DND-41 (cell line): ENCODE results near the gene NEDD4L.

Experiments used
- ATAC-seq: fragments of 200-7000 bp; cut with Tn5 transposase; 3 replicates; pipeline ENCODE4 v1.9.1; 2021; ENCODE audit warnings: low read depth; ENCODE audit not compliant: insufficient read depth
- DNase-seq: peaks from one replicate; pipeline ENCODE4 v3.0.0-alpha.2; 2020
- H2AFZ ChIP-seq: 2 replicates; pipeline ENCODE4 v1.6.0; 2012; ENCODE audit warnings: low read depth, low read length
- H3K27ac ChIP-seq: 2 replicates; pipeline ENCODE4 v1.5.1; 2012; ENCODE audit warnings: low read length, inconsistent platforms
- H3K27me3 ChIP-seq: fragments of 200-600 bp; sonication (generic); 2 replicates; pipeline ENCODE4 v1.6.0; 2012; ENCODE audit warnings: low read length, mild to moderate bottlenecking, inconsistent platforms; ENCODE audit not compliant: insufficient read depth, poor library complexity
- H3K36me3 ChIP-seq: 2 replicates; pipeline ENCODE4 v1.5.1; 2012; ENCODE audit warnings: low read length, inconsistent platforms; ENCODE audit not compliant: insufficient read depth
- H3K4me1 ChIP-seq: 2 replicates; pipeline ENCODE4 v1.5.1; 2012; ENCODE audit warnings: mild to moderate bottlenecking, low read length; ENCODE audit not compliant: insufficient read depth
- H3K4me2 ChIP-seq: 2 replicates; pipeline ENCODE4 v1.6.0; 2012; ENCODE audit warnings: mild to moderate bottlenecking, moderate library complexity, low read length, inconsistent platforms; ENCODE audit not compliant: insufficient read depth
- H3K4me3 ChIP-seq, 2 experiments: fragments of 200-600 bp in 1 of 2; shearing (Covaris generic) in 1 of 2; 2 replicates each; pipeline ENCODE4 v1.5.1; 2012 to 2016; ENCODE audit warnings: inconsistent platforms in 2 of 2, low read length in 2 of 2, mild to moderate bottlenecking in 2 of 2, low read depth in 1 of 2, moderate library complexity in 1 of 2
- H3K79me2 ChIP-seq: 2 replicates; pipeline ENCODE4 v1.6.0; 2012; ENCODE audit warnings: low read length, inconsistent platforms; ENCODE audit not compliant: insufficient read depth
- H3K9ac ChIP-seq: 2 replicates; pipeline ENCODE4 v1.6.0; 2012; ENCODE audit warnings: low read depth, mild to moderate bottlenecking, inconsistent platforms, low read length, moderate library complexity
- H3K9me3 ChIP-seq: 2 replicates; pipeline ENCODE4 v1.5.1; 2012; ENCODE audit warnings: low read length, moderate library complexity, mild to moderate bottlenecking, inconsistent platforms; ENCODE audit not compliant: insufficient read depth, severe bottlenecking
- H4K20me1 ChIP-seq: 2 replicates; pipeline ENCODE4 v1.6.0; 2012; ENCODE audit warnings: low read length; ENCODE audit not compliant: insufficient read depth
- EZH2 ChIP-seq: IDR thresholded peaks from 3 replicates; pipeline ENCODE4 v1.6.1; 2012; ENCODE audit warnings: borderline replicate concordance, low read depth, mild to moderate bottlenecking, moderate library complexity, low read length, inconsistent platforms; ENCODE audit not compliant: severe bottlenecking
- TF ChIP-seq, protein P1 (sequence below): IDR thresholded peaks from 2 replicates; pipeline ENCODE4 v1.5.1; 2012; ENCODE audit warnings: borderline replicate concordance, low read length, moderate library complexity, mild to moderate bottlenecking; ENCODE audit not compliant: poor library complexity, severe bottlenecking; ENCODE audit errors: extremely low read depth

Gene NEDD4L

DNA sequence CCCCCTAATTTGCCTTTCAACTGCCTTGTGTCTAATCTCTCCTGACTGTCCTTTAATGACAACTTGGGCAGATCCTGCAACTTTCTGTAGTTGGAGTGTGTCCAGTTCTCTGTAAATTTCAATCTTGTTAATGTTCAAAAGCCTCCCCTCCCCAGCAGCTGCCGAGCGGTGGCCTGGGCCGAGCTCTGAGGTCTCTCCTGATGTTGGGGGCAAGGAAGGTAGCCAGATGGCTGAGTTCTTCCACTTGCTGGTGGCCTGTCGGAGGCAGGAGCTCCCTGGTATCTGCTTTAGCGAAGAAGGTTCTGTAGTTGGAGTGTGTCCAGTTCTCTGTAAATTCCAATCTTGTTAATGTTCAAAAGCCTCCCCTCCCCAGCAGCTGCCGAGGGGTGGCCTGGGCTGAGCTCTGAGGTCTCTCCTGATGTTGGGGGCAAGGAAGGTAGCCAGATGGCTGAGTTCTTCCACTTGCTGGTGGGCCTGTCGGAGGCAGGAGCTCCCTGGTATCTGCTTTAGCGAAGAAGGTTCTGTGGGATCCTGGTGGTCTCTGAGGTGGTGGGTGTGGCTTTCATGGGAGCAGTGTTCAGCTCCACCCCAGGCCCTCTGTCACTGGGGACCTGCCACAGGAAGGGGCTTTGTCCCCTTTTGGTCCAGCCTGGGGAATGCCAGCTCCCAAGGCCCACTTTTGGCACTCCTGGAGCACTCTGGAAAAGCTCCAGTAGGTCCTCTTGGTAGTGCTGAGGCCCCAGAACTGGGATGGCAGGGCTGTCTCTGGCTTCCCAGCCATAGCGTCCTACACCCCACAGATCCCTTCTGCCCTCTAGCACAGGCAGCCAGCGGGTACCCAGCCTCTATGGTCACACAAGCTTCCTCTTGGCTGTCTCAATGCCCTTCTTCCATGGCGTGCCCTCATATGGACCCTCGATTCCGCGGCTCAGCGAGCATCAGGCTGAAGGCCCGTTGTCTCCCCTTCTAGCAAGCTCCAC, 373.0 kb downstream of the NEDD4L start:
- no peak overlapping the region for H3K4me3 ChIP-seq
- H3K4me1 ChIP-seq: no peaks in the 10 kb centered on the region
- H3K27me3 ChIP-seq: peaks cover 6% of the 10 kb centered on the region
- no peak for ATAC-seq
- H3K36me3 ChIP-seq: no peaks in the 10 kb centered on the region
- no peak for TF ChIP-seq EZH2
- TF ChIP-seq, protein P1, sequence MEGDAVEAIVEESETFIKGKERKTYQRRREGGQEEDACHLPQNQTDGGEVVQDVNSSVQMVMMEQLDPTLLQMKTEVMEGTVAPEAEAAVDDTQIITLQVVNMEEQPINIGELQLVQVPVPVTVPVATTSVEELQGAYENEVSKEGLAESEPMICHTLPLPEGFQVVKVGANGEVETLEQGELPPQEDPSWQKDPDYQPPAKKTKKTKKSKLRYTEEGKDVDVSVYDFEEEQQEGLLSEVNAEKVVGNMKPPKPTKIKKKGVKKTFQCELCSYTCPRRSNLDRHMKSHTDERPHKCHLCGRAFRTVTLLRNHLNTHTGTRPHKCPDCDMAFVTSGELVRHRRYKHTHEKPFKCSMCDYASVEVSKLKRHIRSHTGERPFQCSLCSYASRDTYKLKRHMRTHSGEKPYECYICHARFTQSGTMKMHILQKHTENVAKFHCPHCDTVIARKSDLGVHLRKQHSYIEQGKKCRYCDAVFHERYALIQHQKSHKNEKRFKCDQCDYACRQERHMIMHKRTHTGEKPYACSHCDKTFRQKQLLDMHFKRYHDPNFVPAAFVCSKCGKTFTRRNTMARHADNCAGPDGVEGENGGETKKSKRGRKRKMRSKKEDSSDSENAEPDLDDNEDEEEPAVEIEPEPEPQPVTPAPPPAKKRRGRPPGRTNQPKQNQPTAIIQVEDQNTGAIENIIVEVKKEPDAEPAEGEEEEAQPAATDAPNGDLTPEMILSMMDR: no peak
- H3K9me3 ChIP-seq: peaks cover 5% of the 10 kb centered on the region
- H3K79me2 ChIP-seq: no peaks in the 10 kb centered on the region
- DNase-seq: no peak
- H3K9ac ChIP-seq: no peak overlapping the region
- no peak overlapping the region for H3K4me2 ChIP-seq
- no peaks in the 10 kb centered on the region; the same call in 1 of the 2 replicates for H4K20me1 ChIP-seq
- no peak overlapping the region for H2AFZ ChIP-seq
- no peak overlapping the region for H3K27ac ChIP-seq

DNA sequence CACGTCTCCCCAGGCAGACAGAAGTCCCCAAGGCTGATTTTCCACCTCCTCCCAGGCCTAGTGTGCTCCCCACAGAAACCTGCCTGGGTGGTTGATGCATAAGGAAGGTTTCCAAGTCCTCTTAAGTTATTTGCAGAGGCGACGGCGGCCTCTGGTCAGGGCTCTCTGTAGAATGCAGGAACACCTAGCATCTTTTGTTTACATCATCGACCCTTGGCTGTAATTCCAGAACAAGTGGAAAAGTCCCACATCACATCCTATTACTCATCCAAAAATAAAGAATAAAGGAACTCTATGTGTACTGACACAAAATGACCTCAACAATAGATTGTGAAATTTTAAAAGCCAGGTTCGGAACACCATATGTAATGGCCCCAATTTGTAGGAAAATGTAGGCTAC, 373.7 kb downstream of the NEDD4L start:
- Histone ChIP-seq H3K4me1 (no peaks in the 10 kb centered on the region), H3K9ac (no peak overlapping the region), H3K27me3 (peaks cover 3% of the 10 kb centered on the region), H4K20me1 (no peaks in the 10 kb centered on the region; the same call in 1 of the 2 replicates), H3K36me3 (no peaks in the 10 kb centered on the region), H3K27ac (no peak overlapping the region), H3K4me2 (no peak overlapping the region), H3K79me2 (no peaks in the 10 kb centered on the region), H3K4me3 (no peak overlapping the region), H2AFZ (no peak overlapping the region), H3K9me3 (peaks cover 5% of the 10 kb centered on the region)
- ATAC-seq (no peak), DNase-seq (no peak)
- no peak for TF ChIP-seq EZH2
- TF ChIP-seq, protein P1: no peak

DNA sequence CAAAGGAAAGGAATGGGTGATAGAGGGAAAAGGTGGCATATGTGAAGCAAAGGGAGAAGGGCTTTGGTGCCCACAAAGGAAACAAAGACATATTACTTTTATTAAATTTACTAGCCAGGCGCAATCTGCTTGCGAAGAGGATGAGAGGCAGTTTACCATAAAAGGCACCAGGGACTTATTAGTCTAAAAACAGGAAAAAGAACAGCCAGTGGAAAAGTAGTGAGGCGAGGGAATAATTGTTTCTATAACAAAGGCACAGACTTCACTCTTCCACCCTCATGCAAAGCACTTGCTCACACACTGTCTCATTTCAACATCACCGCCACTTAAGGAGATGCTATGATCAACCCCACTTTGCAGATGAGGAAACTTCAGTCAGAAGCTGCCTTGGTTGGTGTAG, 374.3 kb downstream of the NEDD4L start:
- H3K79me2 ChIP-seq: no peaks in the 10 kb centered on the region

More for the DNA sequence above, 374.3 kb downstream of the NEDD4L start:
- DNase-seq (no peak), ATAC-seq (no peak)
- H3K36me3 ChIP-seq: no peaks in the 10 kb centered on the region
- no peaks in the 10 kb centered on the region; the same call in 1 of the 2 replicates for H4K20me1 ChIP-seq
- peaks cover 3% of the 10 kb centered on the region for H3K27me3 ChIP-seq
- no peak overlapping the region for H3K4me3 ChIP-seq
- H3K4me2 ChIP-seq: no peak overlapping the region
- H3K4me1 ChIP-seq: no peaks in the 10 kb centered on the region
- TF ChIP-seq, protein P1: no peak
- no peak for TF ChIP-seq EZH2
- no peak overlapping the region for H3K27ac ChIP-seq
- no peak overlapping the region for H2AFZ ChIP-seq
- no peak overlapping the region for H3K9ac ChIP-seq
- H3K9me3 ChIP-seq: peaks cover 5% of the 10 kb centered on the region
